K562 (cell line): ENCODE measurements around the gene CCDC82. TPM values are rescaled to one million over a fixed set of nuclear protein-coding genes. Genes with fewer than 3 reads are reported as not detected.

ENCODE experiments used
- ARID3B ChIP-seq: fragments of 250-450 bp; sonication (Bioruptor Pico); IDR thresholded peaks from 2 replicates; pipeline ENCODE4 v1.4.0; 2020; ENCODE audit warnings: borderline replicate concordance
- MEF2D ChIP-seq: conservative IDR thresholded peaks from 2 replicates; pipeline ENCODE4 v1.6.1; 2016; ENCODE audit warnings: low read depth, missing genetic modification characterization, missing compliant biosample characterization
- MTA1 ChIP-seq: fragments of 450-650 bp; IDR thresholded peaks from 2 replicates; pipeline ENCODE4 v1.6.1; 2017; ENCODE audit warnings: borderline replicate concordance
- PHB ChIP-seq: fragments of 250-450 bp; sonication (Bioruptor Pico); IDR thresholded peaks from 2 replicates; pipeline ENCODE4 v1.5.0; 2021
- SMAD4 ChIP-seq: fragments of 250-450 bp; sonication (Bioruptor Pico); conservative IDR thresholded peaks from 2 replicates; pipeline ENCODE4 v1.8.0; 2021; ENCODE audit warnings: inconsistent platforms, mild to moderate bottlenecking, moderate library complexity
- SMARCE1 ChIP-seq: fragments of 450-650 bp; IDR thresholded peaks from 2 replicates; pipeline ENCODE4 v1.7.1; 2016; ENCODE audit warnings: mild to moderate bottlenecking
- TAL1 ChIP-seq: fragments of 450-650 bp; IDR thresholded peaks from 2 replicates; pipeline ENCODE4 v1.6.1; 2016; ENCODE audit warnings: mild to moderate bottlenecking
- YY1 ChIP-seq, 3 experiments: IDR thresholded peaks; 2 replicates each; pipeline ENCODE4 v1.6.1; 2011; ENCODE audit warnings: low read length in 2 of 3, mild to moderate bottlenecking in 2 of 3, moderate library complexity in 2 of 3, borderline replicate concordance in 1 of 3, control low read depth in 1 of 3, low read depth in 1 of 3; ENCODE audit not compliant: insufficient read depth in 3 of 3, insufficient replicate concordance in 2 of 3, control insufficient read depth in 1 of 3, insufficient read length in 1 of 3; ENCODE audit errors: extremely low read depth in 1 of 3
- ZMIZ1 ChIP-seq, 2 experiments: fragments of 150-350 bp in 1 of 2; IDR thresholded peaks; 2 replicates each; pipeline ENCODE4 v1.6.1; 2012 to 2016; ENCODE audit warnings: low read depth in 2 of 2, low read length in 2 of 2, mild to moderate bottlenecking in 1 of 2, moderate library complexity in 1 of 2
- ZNF134 ChIP-seq: fragments of 250-450 bp; sonication (Bioruptor Pico); conservative IDR thresholded peaks from 2 replicates; pipeline ENCODE4 v1.4.0; 2020
- ZNF41 ChIP-seq: fragments of 250-450 bp; sonication (Bioruptor Pico); conservative IDR thresholded peaks from 2 replicates; pipeline ENCODE4 v1.4.0; 2020; ENCODE audit warnings: mild to moderate bottlenecking
- ZZZ3 ChIP-seq: fragments of 450-650 bp; IDR thresholded peaks from 2 replicates; pipeline ENCODE4 v1.6.1; 2016; ENCODE audit warnings: antibody characterized with exemption, mild to moderate bottlenecking, moderate library complexity
- polyA plus RNA-seq, 8 experiments: library from polyadenylated mRNA; depleted of rRNA in 4 of 8; stranded (reverse) in 5 of 8; unstranded in 3 of 8; fragments of >200 nt; fragmentation: Nextera tagmentation in 2 of 8; fragmentation: Illumina TruSeq in 1 of 8; extraction: Ambion mirVana in 2 of 8; extraction: Trizol in 1 of 8; gene quantifications; 2 replicates each; pipeline versions ENCODE4 v1.2.1 to v1.2.3, GENCODE V29; 2011 to 2014; ENCODE audit warnings: inconsistent platforms in 1 of 8, missing spikeins in 1 of 8
- total RNA-seq, 7 experiments: library from RNA; depleted of rRNA in 6 of 7; stranded (reverse); fragments of >200 nt in 6 of 7; fragmentation: Illumina TruSeq in 2 of 7; extraction: Trizol in 2 of 7; gene quantifications; 2 replicates each; pipeline versions ENCODE4 v1.2.1 to v1.2.3, GENCODE V29; 2011 to 2021; ENCODE audit warnings: low replicate concordance in 1 of 7
- TF ChIP-seq, protein P1 (sequence below), 2 experiments: IDR thresholded peaks; 2 replicates each; pipeline ENCODE4 v1.6.1; 2011; ENCODE audit warnings: borderline replicate concordance in 1 of 2, control low read depth in 1 of 2, low read depth in 1 of 2, low read length in 1 of 2, mild to moderate bottlenecking in 1 of 2, mixed read lengths in 1 of 2, moderate library complexity in 1 of 2; ENCODE audit not compliant: insufficient read depth in 1 of 2, insufficient read length in 1 of 2, poor library complexity in 1 of 2, severe bottlenecking in 1 of 2; ENCODE audit errors: extremely low read depth in 1 of 2

The CCDC82 gene
- total and polyA plus RNA-seq, 9 of the 15 experiments (the other 6 are each of a cell fraction or from before 2014, with no cell fraction given) = 12.5 to 51.3 (median 24.5) TPM

DNA sequence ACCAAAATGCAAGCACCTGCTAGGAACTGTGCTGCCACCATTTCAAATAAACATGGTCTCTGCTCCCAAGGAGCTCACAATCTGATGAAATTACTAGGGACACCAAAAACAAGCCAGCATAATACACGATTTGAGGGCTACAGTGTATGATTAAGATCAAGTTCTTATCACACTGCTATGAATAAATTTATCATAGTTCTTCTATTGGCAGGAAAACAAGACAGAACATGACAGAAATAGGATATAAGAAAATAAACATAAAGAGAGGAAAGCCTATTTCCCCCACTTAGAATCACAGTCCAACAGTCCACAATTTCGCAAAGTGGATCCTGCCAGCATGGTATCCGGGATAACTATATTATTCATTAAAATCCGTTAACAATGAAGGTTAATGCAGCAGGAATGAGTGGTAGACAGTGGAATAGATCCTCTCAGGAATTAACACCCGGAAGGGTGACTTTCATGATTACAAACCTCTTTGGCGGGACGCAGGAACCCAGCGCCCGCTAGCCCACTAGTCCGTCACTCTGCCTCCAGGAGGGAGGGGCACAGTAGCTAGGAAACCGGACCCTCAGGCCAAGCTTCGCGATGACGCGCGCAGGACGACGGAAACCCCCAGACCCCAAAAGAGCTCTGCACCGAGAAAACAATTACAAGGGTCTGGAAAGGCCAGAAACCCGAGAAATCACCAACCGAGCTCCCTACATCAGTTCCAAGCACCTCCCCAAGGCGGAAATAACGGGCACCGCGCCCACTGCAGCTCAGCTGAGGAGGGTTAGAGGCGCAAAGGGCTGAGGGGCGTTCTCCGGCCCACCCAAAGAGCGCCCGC is 607 bp downstream of the CCDC82 start (continued):
- TF ChIP-seq ZMIZ1 (IDR thresholded peaks at IDR 0.05; ENCODE audit: low read depth in 2 of 2, low read length in 2 of 2) (no peak), SMARCE1 (no peak), ZNF41 (CRISPR knock-in tag) (no peak), TAL1 (no peak), PHB (CRISPR knock-in tag) (no peak), SMAD4 (no peak), ZZZ3 (no peak), YY1 (IDR thresholded peaks at IDR 0.05; ENCODE audit: borderline replicate concordance in 1 of 3, control insufficient read depth in 1 of 3, extremely low read depth in 1 of 3, insufficient read depth in 3 of 3, insufficient read length in 1 of 3, insufficient replicate concordance in 2 of 3, low read depth in 1 of 3, low read length in 2 of 3) (peak in 1 of 3 experiments; percentile 28), ARID3B (CRISPR knock-in tag) (no peak), MTA1 (no peak), MEF2D (tag) (no peak), ZNF134 (CRISPR knock-in tag) (no peak)
- TF ChIP-seq, protein P1, sequence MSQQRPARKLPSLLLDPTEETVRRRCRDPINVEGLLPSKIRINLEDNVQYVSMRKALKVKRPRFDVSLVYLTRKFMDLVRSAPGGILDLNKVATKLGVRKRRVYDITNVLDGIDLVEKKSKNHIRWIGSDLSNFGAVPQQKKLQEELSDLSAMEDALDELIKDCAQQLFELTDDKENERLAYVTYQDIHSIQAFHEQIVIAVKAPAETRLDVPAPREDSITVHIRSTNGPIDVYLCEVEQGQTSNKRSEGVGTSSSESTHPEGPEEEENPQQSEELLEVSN (IDR thresholded peaks at IDR 0.05; ENCODE audit: borderline replicate concordance in 1 of 2, extremely low read depth in 1 of 2, insufficient read depth in 1 of 2, insufficient read length in 1 of 2, low read depth in 1 of 2, low read length in 1 of 2, poor library complexity in 1 of 2, severe bottlenecking in 1 of 2) = peak in 1 of 2 experiments; percentile 54
